HG03135 (cell line): ENCODE results near the gene PROCA1.
"Not testable (repeated sequence)": the region's sequence is repeated elsewhere in the genome, so short reads cannot be mapped to it uniquely, and the experiment has no call there.

Source experiments
- ATAC-seq: cut with Tn5 transposase; IDR thresholded peaks from one replicate; pipeline ENCODE4 v1.9.1; 2021; ENCODE audit warnings: mild to moderate bottlenecking, moderate library complexity; ENCODE audit not compliant: unreplicated experiment

PROCA1 gene

GRCh38 chr17:28744104-28744971 lies 32.6 kb upstream of the PROCA1 start:
- ATAC-seq: no peak

- ATAC-seq: peak; percentile 54
Observed at GRCh38 chr17:28743243-28744103, 31.8 kb upstream of the PROCA1 start, which contains the start of gene TRAF4. Gene TRAF4 (plus strand): TSS chr17:28744011. CDS start chr17:28744113, 102 bp downstream.

GRCh38 chr17:28741358-28742349 lies 30.0 kb upstream of the PROCA1 start:
- ATAC-seq: no peak

GRCh38 chr17:28740406-28741357 lies 29.0 kb upstream of the PROCA1 start:
- no peak for ATAC-seq

- peak; percentile 32 for ATAC-seq
Observed at GRCh38 chr17:28738680-28739384, 27.1 kb upstream of the PROCA1 start.

- peak; percentile 60 for ATAC-seq
Observed at GRCh38 chr17:28737770-28738679, 26.3 kb upstream of the PROCA1 start.

- no peak for ATAC-seq
Observed at GRCh38 chr17:28737316-28737715, 25.6 kb upstream of the PROCA1 start.

- ATAC-seq: not testable (repeated sequence)
Observed at GRCh38 chr17:28735913-28736769, 24.5 kb upstream of the PROCA1 start.

- ATAC-seq: no peak
Observed at GRCh38 chr17:28735242-28735722, 23.6 kb upstream of the PROCA1 start.

- ATAC-seq: no peak
Observed at GRCh38 chr17:28734712-28735241, 23.1 kb upstream of the PROCA1 start.

- no peak for ATAC-seq
Observed at GRCh38 chr17:28733346-28733745, 21.7 kb upstream of the PROCA1 start.

- ATAC-seq: no peak
Observed at GRCh38 chr17:28729950-28730330, 18.3 kb upstream of the PROCA1 start.

- ATAC-seq: peak; percentile 34
Observed at GRCh38 chr17:28728364-28729200, 16.9 kb upstream of the PROCA1 start, which contains the start of gene NEK8. Gene NEK8 (plus strand): TSS chr17:28728788. CDS start chr17:28728814, 26 bp downstream.

GRCh38 chr17:28726627-28727491 lies 15.2 kb upstream of the PROCA1 start:
- ATAC-seq: peak; percentile 35
